KMS-11 (cell line): ENCODE data around the gene XRCC4.

Experiments used
- H2AFZ ChIP-seq: fragments of 200-600 bp; sonication (generic); 2 replicates; pipeline ENCODE4 v1.6.1; 2016; ENCODE audit warnings: antibody characterized with exemption, mixed run types, low read depth
- H3K27ac ChIP-seq: fragments of 200-600 bp; sonication (generic); 2 replicates; pipeline ENCODE4 v1.6.1; 2016; ENCODE audit warnings: mild to moderate bottlenecking, mixed run types
- H3K27me3 ChIP-seq: fragments of 200-600 bp; sonication (generic); 2 replicates; pipeline ENCODE4 v1.6.1; 2017; ENCODE audit warnings: mild to moderate bottlenecking, low read depth, mixed run types, moderate library complexity; ENCODE audit not compliant: insufficient read depth
- H3K36me3 ChIP-seq: fragments of 200-600 bp; sonication (generic); 2 replicates; pipeline ENCODE4 v1.6.1; 2017; ENCODE audit warnings: mild to moderate bottlenecking, mixed run types; ENCODE audit not compliant: insufficient read depth
- H3K4me1 ChIP-seq: fragments of 200-600 bp; sonication (generic); 2 replicates; pipeline ENCODE4 v1.6.1; 2016; ENCODE audit warnings: mild to moderate bottlenecking, low read depth, mixed run types; ENCODE audit not compliant: poor library complexity, severe bottlenecking
- H3K4me2 ChIP-seq: fragments of 200-600 bp; sonication (generic); 2 replicates; pipeline ENCODE4 v1.7.0; 2016; ENCODE audit warnings: mild to moderate bottlenecking, mixed run types
- H3K4me3 ChIP-seq: fragments of 200-600 bp; sonication (generic); IDR thresholded peaks from 2 replicates; pipeline ENCODE4 v1.6.1; 2017; ENCODE audit warnings: low read depth, low read length, mixed read lengths; ENCODE audit not compliant: insufficient read depth
- H3K79me2 ChIP-seq: fragments of 200-600 bp; sonication (generic); 2 replicates; pipeline ENCODE4 v1.6.1; 2016; ENCODE audit warnings: low read depth, mixed run types; ENCODE audit not compliant: insufficient read depth
- H3K9ac ChIP-seq: fragments of 200-600 bp; sonication (generic); 2 replicates; pipeline ENCODE4 v1.6.1; 2016; ENCODE audit warnings: mild to moderate bottlenecking, mixed run types
- H4K20me1 ChIP-seq: fragments of 200-600 bp; sonication (generic); 2 replicates; pipeline ENCODE4 v1.6.1; 2016; ENCODE audit warnings: mild to moderate bottlenecking, mixed run types; ENCODE audit not compliant: insufficient read depth
- TF ChIP-seq, protein P1 (sequence below): fragments of 200-600 bp; sonication (generic); conservative IDR thresholded peaks from 2 replicates; pipeline ENCODE4 v1.6.1; 2017; ENCODE audit warnings: low read depth, mild to moderate bottlenecking, antibody characterized with exemption, low read length, moderate library complexity, mixed read lengths

The XRCC4 gene

DNA sequence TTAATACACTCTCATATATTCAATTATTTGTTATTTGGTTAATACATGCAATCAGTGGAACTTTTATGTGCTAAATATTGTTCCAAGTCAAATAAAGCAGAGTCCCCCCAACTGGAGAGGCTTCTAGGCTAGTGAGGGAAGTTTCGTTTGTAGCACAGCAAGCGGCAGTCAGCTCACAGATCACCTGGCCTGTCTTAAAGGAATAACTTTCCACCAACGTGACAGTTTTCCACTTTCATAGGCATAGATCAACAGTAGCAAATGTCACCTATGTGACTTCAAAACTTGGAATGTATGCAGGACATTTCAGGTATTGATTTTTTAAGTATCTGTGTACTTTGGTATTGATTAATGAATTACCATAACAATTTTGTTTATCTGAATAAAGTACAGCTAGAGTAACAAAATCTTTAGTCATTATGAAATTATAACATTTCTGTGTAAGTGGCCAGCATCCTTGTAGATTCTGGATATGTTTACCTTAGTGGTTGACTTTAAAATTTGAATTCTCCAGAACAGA, 264.5 kb downstream of the XRCC4 start:
- Histone ChIP-seq H2AFZ (no peak overlapping the region), H3K4me2 (no peak overlapping the region)

DNA sequence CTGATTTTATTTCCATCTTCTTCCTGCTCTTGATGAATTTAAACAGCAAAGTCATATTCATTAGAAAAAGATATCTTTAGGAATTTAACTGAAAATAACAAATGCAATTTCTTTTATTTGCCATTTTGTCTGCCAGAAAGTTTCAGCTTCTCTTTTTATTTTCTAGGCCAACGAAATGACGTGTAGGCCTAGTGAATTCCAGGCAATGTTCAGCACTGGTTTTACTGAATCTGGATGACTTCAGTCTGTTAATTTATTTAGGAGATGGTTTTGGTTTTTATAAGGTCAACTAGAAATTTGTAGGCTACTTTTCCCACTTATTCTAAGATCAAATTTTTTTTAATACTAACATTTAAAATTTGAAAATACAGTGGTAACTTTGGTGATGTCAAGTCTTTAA, 265.1 kb downstream of the XRCC4 start:
- Histone ChIP-seq H3K36me3 (no peaks in the 10 kb centered on the region), H2AFZ (no peak overlapping the region), H3K9ac (no peak overlapping the region), H3K4me3 (no peak overlapping the region), H4K20me1 (no peaks in the 10 kb centered on the region), H3K27ac (no peak overlapping the region), H3K4me1 (no peaks in the 10 kb centered on the region), H3K79me2 (no peaks in the 10 kb centered on the region), H3K27me3 (no peaks in the 10 kb centered on the region), H3K4me2 (no peak overlapping the region)
- TF ChIP-seq, protein P1, sequence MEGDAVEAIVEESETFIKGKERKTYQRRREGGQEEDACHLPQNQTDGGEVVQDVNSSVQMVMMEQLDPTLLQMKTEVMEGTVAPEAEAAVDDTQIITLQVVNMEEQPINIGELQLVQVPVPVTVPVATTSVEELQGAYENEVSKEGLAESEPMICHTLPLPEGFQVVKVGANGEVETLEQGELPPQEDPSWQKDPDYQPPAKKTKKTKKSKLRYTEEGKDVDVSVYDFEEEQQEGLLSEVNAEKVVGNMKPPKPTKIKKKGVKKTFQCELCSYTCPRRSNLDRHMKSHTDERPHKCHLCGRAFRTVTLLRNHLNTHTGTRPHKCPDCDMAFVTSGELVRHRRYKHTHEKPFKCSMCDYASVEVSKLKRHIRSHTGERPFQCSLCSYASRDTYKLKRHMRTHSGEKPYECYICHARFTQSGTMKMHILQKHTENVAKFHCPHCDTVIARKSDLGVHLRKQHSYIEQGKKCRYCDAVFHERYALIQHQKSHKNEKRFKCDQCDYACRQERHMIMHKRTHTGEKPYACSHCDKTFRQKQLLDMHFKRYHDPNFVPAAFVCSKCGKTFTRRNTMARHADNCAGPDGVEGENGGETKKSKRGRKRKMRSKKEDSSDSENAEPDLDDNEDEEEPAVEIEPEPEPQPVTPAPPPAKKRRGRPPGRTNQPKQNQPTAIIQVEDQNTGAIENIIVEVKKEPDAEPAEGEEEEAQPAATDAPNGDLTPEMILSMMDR = no peak

More for the DNA sequence above, 264.5 kb downstream of the XRCC4 start:
- Histone ChIP-seq H3K4me1 (no peaks in the 10 kb centered on the region), H4K20me1 (no peaks in the 10 kb centered on the region), H3K36me3 (no peaks in the 10 kb centered on the region), H3K27ac (no peak overlapping the region), H3K27me3 (no peaks in the 10 kb centered on the region), H3K9ac (no peak overlapping the region), H3K79me2 (no peaks in the 10 kb centered on the region), H3K4me3 (no peak overlapping the region)
- TF ChIP-seq, protein P1 = no peak

DNA sequence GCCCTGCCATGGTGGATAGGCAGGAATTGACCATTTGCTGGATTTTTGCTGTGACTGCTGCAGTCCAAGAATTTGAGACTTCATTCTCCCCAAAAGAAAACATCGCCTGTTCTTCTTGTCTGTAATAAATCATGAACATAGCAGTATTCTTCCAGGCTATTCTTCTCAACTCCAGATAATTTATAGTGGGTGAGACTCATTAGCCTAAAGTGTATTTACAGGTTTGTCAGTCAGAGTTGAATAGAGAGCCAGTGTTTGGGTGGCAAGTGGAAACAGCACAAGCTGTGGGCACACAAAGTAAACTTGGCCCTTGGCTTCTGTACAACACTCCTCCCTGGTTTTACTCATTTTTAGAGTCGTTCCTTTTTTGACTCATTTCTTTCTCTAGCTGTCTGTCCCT, 266.0 kb downstream of the XRCC4 start:
- no peak overlapping the region for H3K27ac ChIP-seq
- H3K4me1 ChIP-seq = no peaks in the 10 kb centered on the region
- no peaks in the 10 kb centered on the region for H3K36me3 ChIP-seq
- no peak overlapping the region for H3K9ac ChIP-seq
- no peak overlapping the region for H3K4me2 ChIP-seq
- H3K79me2 ChIP-seq = no peaks in the 10 kb centered on the region
- H2AFZ ChIP-seq = no peak overlapping the region
- H3K27me3 ChIP-seq = no peaks in the 10 kb centered on the region
- no peak overlapping the region for H3K4me3 ChIP-seq
- no peaks in the 10 kb centered on the region for H4K20me1 ChIP-seq
- TF ChIP-seq, protein P1 = no peak

DNA sequence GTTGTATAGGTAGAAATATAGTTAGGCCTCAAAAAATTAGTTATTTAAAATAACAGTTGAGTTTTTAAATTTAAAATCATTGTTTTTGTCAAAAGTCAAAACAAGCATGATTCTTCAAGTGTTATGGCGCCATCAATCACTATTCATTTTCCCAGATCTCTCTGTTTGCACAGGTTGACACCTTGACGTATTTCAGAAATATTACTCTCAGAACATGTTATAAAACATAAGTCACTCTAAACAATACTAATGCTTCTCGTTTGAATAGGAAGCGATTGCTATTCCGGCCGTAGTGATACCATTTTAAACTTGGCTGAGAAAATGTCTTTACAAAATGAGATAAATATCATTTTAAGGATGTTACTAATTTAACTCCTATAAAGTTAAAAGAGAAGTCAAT, 268.1 kb downstream of the XRCC4 start:
- Histone ChIP-seq H3K79me2 (no peaks in the 10 kb centered on the region), H3K4me3 (no peak overlapping the region), H3K36me3 (no peaks in the 10 kb centered on the region), H3K9ac (no peak overlapping the region), H3K27me3 (no peaks in the 10 kb centered on the region), H3K27ac (no peak overlapping the region), H4K20me1 (no peaks in the 10 kb centered on the region), H3K4me2 (no peak overlapping the region), H3K4me1 (no peaks in the 10 kb centered on the region), H2AFZ (no peak overlapping the region)
- TF ChIP-seq, protein P1 = no peak
